K562 (cell line): ENCODE results near the gene LRRTM3.

ENCODE experiments used
- SIN3A ChIP-seq, 2 experiments: fragments of 150-350 bp in 1 of 2; IDR thresholded peaks; 2 replicates each; pipeline ENCODE4 v1.6.1; 2011 to 2016; ENCODE audit warnings: borderline replicate concordance in 2 of 2, low read depth in 2 of 2, low read length in 2 of 2, mild to moderate bottlenecking in 2 of 2, moderate library complexity in 2 of 2; ENCODE audit not compliant: control insufficient read depth in 1 of 2
- SPI1 ChIP-seq: IDR thresholded peaks from 2 replicates; pipeline ENCODE4 v1.6.1; 2011; ENCODE audit warnings: low read depth, low read length, control low read depth, borderline replicate concordance
- TF ChIP-seq, protein P1 (sequence below), 3 experiments: IDR thresholded peaks in 2 of 3; conservative IDR thresholded peaks in 1 of 3; 2 replicates each; pipeline ENCODE4 v1.5.1; 2011 to 2012; ENCODE audit warnings: low read length in 3 of 3, mild to moderate bottlenecking in 3 of 3, control low read depth in 2 of 3, improper control_type of control experiment in 1 of 3, inconsistent platforms in 1 of 3, low read depth in 1 of 3, mixed read lengths in 1 of 3, moderate library complexity in 1 of 3; ENCODE audit not compliant: insufficient read depth in 2 of 3
- TF ChIP-seq, protein P2 (sequence below), 2 experiments: fragments of 450-650 bp in 1 of 2; sonication (generic) in 1 of 2; formaldehyde crosslinking in 1 of 2; IDR thresholded peaks in 1 of 2; conservative IDR thresholded peaks in 1 of 2; 2 replicates each; pipeline versions ENCODE4 v1.6.1 to v1.8.1; 2016 to 2023; ENCODE audit warnings: mild to moderate bottlenecking in 2 of 2, moderate library complexity in 2 of 2, inconsistent platforms in 1 of 2, missing genetic modification reagents in 1 of 2
- TF ChIP-seq, protein P3 (sequence below): sonication (generic); formaldehyde crosslinking; IDR thresholded peaks from 2 replicates; pipeline ENCODE4 v1.8.1; 2022; ENCODE audit warnings: missing genetic modification reagents

DNA sequence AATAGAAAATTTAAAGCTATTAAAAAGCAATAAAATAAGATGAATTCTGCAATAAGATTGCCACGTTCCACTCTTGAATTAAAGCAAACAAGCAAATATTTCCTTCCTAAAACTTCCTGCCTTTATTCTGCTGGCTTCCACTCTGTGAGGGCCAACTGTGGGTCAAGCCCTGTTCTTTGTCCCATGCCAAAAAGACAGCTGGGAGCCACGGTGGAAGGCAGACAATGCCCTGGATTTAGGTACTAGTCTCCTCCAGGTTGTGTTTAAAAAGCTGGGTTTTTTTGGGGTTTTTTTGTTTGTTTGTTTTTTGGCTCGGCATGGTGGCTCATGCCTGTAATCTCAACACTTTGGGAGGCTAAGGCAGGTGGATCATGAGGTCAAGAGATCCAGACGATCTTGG, 39.1 kb downstream of the LRRTM3 start:
- TF ChIP-seq SPI1, result no peak
- TF ChIP-seq SIN3A (IDR thresholded peaks at IDR 0.05; ENCODE audit: borderline replicate concordance in 2 of 2, control insufficient read depth in 1 of 2, low read depth in 2 of 2, low read length in 2 of 2), result no peak
- TF ChIP-seq, protein P1, sequence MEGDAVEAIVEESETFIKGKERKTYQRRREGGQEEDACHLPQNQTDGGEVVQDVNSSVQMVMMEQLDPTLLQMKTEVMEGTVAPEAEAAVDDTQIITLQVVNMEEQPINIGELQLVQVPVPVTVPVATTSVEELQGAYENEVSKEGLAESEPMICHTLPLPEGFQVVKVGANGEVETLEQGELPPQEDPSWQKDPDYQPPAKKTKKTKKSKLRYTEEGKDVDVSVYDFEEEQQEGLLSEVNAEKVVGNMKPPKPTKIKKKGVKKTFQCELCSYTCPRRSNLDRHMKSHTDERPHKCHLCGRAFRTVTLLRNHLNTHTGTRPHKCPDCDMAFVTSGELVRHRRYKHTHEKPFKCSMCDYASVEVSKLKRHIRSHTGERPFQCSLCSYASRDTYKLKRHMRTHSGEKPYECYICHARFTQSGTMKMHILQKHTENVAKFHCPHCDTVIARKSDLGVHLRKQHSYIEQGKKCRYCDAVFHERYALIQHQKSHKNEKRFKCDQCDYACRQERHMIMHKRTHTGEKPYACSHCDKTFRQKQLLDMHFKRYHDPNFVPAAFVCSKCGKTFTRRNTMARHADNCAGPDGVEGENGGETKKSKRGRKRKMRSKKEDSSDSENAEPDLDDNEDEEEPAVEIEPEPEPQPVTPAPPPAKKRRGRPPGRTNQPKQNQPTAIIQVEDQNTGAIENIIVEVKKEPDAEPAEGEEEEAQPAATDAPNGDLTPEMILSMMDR (IDR thresholded peaks at IDR 0.05 in 2 of 3, conservative IDR thresholded peaks at IDR 0.05 in 1 of 3; ENCODE audit: insufficient read depth in 2 of 3, low read depth in 1 of 3, low read length in 3 of 3), result no peak
- TF ChIP-seq, protein P2, sequence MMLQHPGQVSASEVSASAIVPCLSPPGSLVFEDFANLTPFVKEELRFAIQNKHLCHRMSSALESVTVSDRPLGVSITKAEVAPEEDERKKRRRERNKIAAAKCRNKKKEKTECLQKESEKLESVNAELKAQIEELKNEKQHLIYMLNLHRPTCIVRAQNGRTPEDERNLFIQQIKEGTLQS (IDR thresholded peaks at IDR 0.05), result no peak
- TF ChIP-seq, protein P2 (CRISPR knock-in tag; conservative IDR thresholded peaks at IDR 0.05), result no peak
- TF ChIP-seq, protein P3, sequence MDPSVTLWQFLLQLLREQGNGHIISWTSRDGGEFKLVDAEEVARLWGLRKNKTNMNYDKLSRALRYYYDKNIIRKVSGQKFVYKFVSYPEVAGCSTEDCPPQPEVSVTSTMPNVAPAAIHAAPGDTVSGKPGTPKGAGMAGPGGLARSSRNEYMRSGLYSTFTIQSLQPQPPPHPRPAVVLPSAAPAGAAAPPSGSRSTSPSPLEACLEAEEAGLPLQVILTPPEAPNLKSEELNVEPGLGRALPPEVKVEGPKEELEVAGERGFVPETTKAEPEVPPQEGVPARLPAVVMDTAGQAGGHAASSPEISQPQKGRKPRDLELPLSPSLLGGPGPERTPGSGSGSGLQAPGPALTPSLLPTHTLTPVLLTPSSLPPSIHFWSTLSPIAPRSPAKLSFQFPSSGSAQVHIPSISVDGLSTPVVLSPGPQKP (CRISPR knock-in tag), result no peak
